ENCODE results near the gene RPA1. TPM values are rescaled to one million over a fixed set of nuclear protein-coding genes. Genes with fewer than 3 reads are reported as not detected.

RPA1 gene
- total RNA-seq, 2 donors from 2014 or later = 15.4 to 40.0 TPM

DNA sequence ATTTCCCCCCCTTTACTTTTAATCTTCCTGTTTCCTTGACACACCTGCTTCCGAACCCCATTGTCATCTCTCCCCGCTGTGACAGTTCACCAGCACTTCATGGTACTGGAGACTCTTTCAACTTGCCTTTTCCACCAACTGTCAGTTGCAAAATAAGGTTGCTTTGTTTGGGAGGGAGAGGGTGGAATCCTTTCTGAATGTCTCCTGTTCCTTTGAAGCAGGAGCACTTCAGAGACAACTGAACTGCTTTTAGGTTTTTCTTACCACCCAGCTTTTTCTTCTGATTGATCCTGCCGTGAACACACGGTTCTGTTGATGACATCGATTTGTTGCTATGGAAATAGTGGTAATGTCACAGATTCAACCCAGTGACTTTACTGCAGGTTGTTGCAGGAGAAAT, 42.0 kb downstream of the RPA1 start:
- no peak overlapping the region for H3K27ac ChIP-seq
- no peaks in the 10 kb centered on the region for H3K4me1 ChIP-seq (ENCODE audit: control insufficient read depth in 1 of 2, low read depth in 2 of 2)
- ATAC-seq (ENCODE audit: insufficient number of reproducible peaks, low FRiP score, low read depth) (no peak), DNase-seq (ENCODE audit: low spot score) (no peak)
- TF ChIP-seq, protein P1, sequence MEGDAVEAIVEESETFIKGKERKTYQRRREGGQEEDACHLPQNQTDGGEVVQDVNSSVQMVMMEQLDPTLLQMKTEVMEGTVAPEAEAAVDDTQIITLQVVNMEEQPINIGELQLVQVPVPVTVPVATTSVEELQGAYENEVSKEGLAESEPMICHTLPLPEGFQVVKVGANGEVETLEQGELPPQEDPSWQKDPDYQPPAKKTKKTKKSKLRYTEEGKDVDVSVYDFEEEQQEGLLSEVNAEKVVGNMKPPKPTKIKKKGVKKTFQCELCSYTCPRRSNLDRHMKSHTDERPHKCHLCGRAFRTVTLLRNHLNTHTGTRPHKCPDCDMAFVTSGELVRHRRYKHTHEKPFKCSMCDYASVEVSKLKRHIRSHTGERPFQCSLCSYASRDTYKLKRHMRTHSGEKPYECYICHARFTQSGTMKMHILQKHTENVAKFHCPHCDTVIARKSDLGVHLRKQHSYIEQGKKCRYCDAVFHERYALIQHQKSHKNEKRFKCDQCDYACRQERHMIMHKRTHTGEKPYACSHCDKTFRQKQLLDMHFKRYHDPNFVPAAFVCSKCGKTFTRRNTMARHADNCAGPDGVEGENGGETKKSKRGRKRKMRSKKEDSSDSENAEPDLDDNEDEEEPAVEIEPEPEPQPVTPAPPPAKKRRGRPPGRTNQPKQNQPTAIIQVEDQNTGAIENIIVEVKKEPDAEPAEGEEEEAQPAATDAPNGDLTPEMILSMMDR (IDR thresholded peaks at IDR 0.05) = no peak
- no peak overlapping the region for H3K4me3 ChIP-seq
- H3K36me3 ChIP-seq = peaks cover 12% of the 10 kb centered on the region
- no peaks in the 10 kb centered on the region for H3K9me3 ChIP-seq
- no peaks in the 10 kb centered on the region for H3K27me3 ChIP-seq (replicated peaks; ENCODE audit: insufficient read depth)

GRCh38 chr17:1872254-1872653, 42.4 kb downstream of the RPA1 start:
- Histone ChIP-seq H3K27me3 (replicated peaks; ENCODE audit: insufficient read depth) (no peaks in the 10 kb centered on the region), H3K4me1 (ENCODE audit: control insufficient read depth in 1 of 2, low read depth in 2 of 2) (no peaks in the 10 kb centered on the region), H3K27ac (no peak overlapping the region), H3K36me3 (peaks cover 16% of the 10 kb centered on the region), H3K9me3 (no peaks in the 10 kb centered on the region), H3K4me3 (no peak overlapping the region)
- ATAC-seq (ENCODE audit: insufficient number of reproducible peaks, low FRiP score, low read depth) (no peak), DNase-seq (ENCODE audit: low spot score) (no peak)
- TF ChIP-seq, protein P1 (IDR thresholded peaks at IDR 0.05) = no peak

DNA sequence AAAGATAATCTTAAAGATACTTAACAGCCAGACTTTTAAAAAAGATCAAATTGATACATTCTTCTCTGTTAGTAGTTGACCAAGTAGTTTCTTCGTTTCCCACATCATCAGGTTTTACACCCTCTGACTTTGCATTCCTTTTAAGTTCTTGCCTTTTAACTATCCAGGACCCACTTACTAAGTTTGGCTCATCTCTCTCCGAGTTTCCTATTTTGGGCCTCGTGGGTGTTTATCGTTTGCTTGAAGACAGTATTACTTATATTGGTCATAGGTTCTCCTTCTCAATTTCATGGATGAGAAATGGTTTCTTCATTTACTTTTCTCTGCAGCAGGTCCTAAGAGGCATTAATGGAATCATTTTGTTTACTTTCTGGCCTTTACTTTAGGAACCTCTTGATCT, 43.2 kb downstream of the RPA1 start:
- ATAC-seq (ENCODE audit: insufficient number of reproducible peaks, low FRiP score, low read depth) (no peak), DNase-seq (ENCODE audit: low spot score) (no peak)
- H3K27ac ChIP-seq = no peak overlapping the region
- H3K9me3 ChIP-seq = no peaks in the 10 kb centered on the region
- H3K4me1 ChIP-seq (ENCODE audit: control insufficient read depth in 1 of 2, low read depth in 2 of 2) = no peaks in the 10 kb centered on the region
- no peaks in the 10 kb centered on the region for H3K27me3 ChIP-seq (replicated peaks; ENCODE audit: insufficient read depth)
- peaks cover 19% of the 10 kb centered on the region for H3K36me3 ChIP-seq
- H3K4me3 ChIP-seq = no peak overlapping the region
- TF ChIP-seq, protein P1 (IDR thresholded peaks at IDR 0.05) = no peak

DNA sequence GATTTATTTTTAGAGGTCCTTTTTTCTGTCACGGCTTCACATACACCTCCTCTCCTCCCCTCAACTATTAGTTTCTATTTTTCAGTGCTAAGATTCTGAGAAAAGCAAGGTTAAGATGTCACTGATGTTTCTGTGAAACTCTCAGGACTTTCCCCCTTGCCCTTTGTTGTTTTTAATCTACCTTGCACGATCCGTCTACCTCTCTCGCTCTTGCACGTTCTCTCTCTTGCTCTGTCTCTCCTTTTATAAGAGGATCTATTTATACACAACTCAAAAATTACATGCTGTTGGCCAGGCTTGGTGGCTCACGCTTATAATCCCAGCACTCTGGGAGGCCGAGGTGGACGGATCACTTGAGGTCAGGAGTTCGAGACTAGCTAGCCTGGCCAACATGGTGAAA, 43.6 kb downstream of the RPA1 start:
- Histone ChIP-seq H3K4me1 (ENCODE audit: control insufficient read depth in 1 of 2, low read depth in 2 of 2) (no peaks in the 10 kb centered on the region), H3K9me3 (no peaks in the 10 kb centered on the region), H3K36me3 (peaks cover 22% of the 10 kb centered on the region), H3K27ac (no peak overlapping the region), H3K4me3 (no peak overlapping the region), H3K27me3 (replicated peaks; ENCODE audit: insufficient read depth) (no peaks in the 10 kb centered on the region)
- ATAC-seq (ENCODE audit: insufficient number of reproducible peaks, low FRiP score, low read depth) (no peak), DNase-seq (ENCODE audit: low spot score) (no peak)
- TF ChIP-seq, protein P1 (IDR thresholded peaks at IDR 0.05) = no peak

GRCh38 chr17:1875597-1875996, 45.8 kb downstream of the RPA1 start:
- H3K4me1 ChIP-seq (ENCODE audit: control insufficient read depth in 1 of 2, low read depth in 2 of 2) = no peaks in the 10 kb centered on the region
- H3K9me3 ChIP-seq = no peaks in the 10 kb centered on the region
- TF ChIP-seq, protein P1 (IDR thresholded peaks at IDR 0.05) = no peak
- no peak overlapping the region for H3K4me3 ChIP-seq
- H3K27me3 ChIP-seq (replicated peaks; ENCODE audit: insufficient read depth) = no peaks in the 10 kb centered on the region
- ATAC-seq (ENCODE audit: insufficient number of reproducible peaks, low FRiP score, low read depth) (no peak), DNase-seq (ENCODE audit: low spot score) (no peak)
- H3K27ac ChIP-seq = no peak overlapping the region
- peaks cover 42% of the 10 kb centered on the region for H3K36me3 ChIP-seq
